ENCODE measurements around the gene ZFP57.

The ZFP57 gene

GRCh38 chr6:29628419-29629281, 52.3 kb downstream of the ZFP57 start:
- DNase-seq (ENCODE audit: extremely low read depth, low read depth), result peak; percentile 40

DNA sequence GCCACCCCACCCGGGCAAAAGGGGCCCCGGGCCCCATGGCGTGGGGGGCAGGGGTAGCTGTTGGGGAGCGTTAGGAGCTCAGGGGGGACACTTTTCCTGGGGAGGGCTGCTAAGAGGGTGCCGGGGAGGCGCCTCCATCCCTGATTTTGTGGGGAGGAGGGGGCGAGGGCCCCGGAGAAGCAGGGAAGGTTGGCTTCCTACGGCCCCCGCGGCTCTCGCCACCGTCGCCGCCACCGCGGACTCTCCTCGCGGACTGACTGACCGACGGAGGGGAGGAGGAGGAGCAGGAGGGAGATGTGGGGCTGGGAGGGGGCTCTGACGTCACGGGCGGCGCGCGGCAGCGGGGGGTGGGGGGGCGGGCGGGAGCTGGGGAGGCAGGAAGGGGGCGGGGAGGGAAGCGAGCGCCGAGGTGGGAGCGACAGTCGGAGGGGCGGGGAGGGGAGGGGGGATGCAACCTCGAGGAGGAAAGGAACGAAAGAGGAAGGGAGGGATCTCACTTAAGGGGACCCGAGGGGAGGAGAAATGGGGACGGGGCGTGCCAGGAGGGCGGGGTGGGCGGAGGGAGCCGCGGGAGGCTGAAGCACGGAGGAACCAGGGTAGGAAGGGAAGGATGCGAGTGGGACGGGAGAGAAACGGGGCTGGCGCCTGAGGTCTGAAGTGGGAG, 53.1 kb downstream of the ZFP57 start:
- DNase-seq (ENCODE audit: extremely low read depth, low read depth), result peak; percentile 59
- TF ChIP-seq CTCF (IDR thresholded peaks at IDR 0.05; ENCODE audit: low read depth, low read length), result no peak

More at GRCh38 chr6:29628419-29629281, 52.3 kb downstream of the ZFP57 start:
- peak; percentile 87 for TF ChIP-seq CTCF (IDR thresholded peaks at IDR 0.05; ENCODE audit: low read depth, low read length)

- DNase-seq (ENCODE audit: extremely low read depth, low read depth), result no peak
- TF ChIP-seq CTCF (IDR thresholded peaks at IDR 0.05; ENCODE audit: low read depth, low read length), result no peak
Measured at GRCh38 chr6:29626948-29627754, 53.8 kb downstream of the ZFP57 start.

GRCh38 chr6:29625337-29625930, 55.5 kb downstream of the ZFP57 start:
- DNase-seq (ENCODE audit: extremely low read depth, low read depth), result no peak
- no peak for TF ChIP-seq CTCF (IDR thresholded peaks at IDR 0.05; ENCODE audit: low read depth, low read length)

DNA sequence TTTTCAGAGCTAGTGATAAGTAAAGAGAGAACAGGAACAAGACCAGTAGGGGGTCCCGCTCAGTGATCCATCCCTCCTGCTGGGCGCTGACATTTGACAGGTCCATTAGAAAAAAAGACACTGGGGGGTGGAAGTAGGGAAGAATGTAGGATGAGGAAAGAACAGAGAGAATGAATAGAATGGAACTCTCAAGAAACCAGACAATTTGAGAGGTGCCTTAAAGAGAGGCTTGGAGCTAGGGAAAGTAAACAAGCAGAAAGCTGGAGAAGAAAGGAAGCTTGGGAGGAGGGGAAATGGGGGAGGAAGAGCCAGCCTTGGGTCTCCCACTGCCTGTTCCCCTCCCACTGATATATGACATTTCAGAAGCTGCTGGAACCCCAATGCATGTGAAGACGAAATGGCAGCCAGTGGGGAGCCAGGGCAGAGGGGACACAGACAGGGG, 56.4 kb downstream of the ZFP57 start:
- DNase-seq (ENCODE audit: extremely low read depth, low read depth), result no peak
- no peak for TF ChIP-seq CTCF (IDR thresholded peaks at IDR 0.05; ENCODE audit: low read depth, low read length)

All from AG09319 (cell line).